Measurements from ENCODE around the gene ZCCHC7. TPM values are rescaled to one million over a fixed set of nuclear protein-coding genes. Genes with fewer than 3 reads are reported as not detected.

The ZCCHC7 gene
- total RNA-seq, 1 donor from 2014 or later: 27.8 TPM

GRCh38 chr9:37328556-37329227 is 208.3 kb downstream of the ZCCHC7 start:
- DNase-seq (ENCODE audit: low spot score in 2 of 2, unreplicated experiment in 2 of 2): no peak
- no peak overlapping the region for H3K4me3 Mint-ChIP-seq
- no peak for TF ChIP-seq CTCF (IDR thresholded peaks at IDR 0.05; ENCODE audit: unreplicated experiment)
- peaks cover 6% of the 10 kb centered on the region for H3K4me1 Mint-ChIP-seq
- no peaks in the 10 kb centered on the region for H3K27me3 Mint-ChIP-seq (ENCODE audit: low read depth)
- no peaks in the 10 kb centered on the region for H3K9me3 Mint-ChIP-seq
- no peak overlapping the region for H3K27ac Mint-ChIP-seq
- no peaks in the 10 kb centered on the region for H3K36me3 Mint-ChIP-seq

GRCh38 chr9:37329576-37329975 is 209.2 kb downstream of the ZCCHC7 start:
- DNase-seq (ENCODE audit: low spot score in 2 of 2, unreplicated experiment in 2 of 2): no peak
- peaks cover 2% of the 10 kb centered on the region for H3K4me1 Mint-ChIP-seq

GRCh38 chr9:37331871-37332270 is 211.5 kb downstream of the ZCCHC7 start:
- TF ChIP-seq CTCF (IDR thresholded peaks at IDR 0.05; ENCODE audit: unreplicated experiment): no peak
- DNase-seq (ENCODE audit: low spot score in 2 of 2, unreplicated experiment in 2 of 2): no peak
- no peaks in the 10 kb centered on the region for H3K4me1 Mint-ChIP-seq
- no peak overlapping the region for H3K4me3 Mint-ChIP-seq
- H3K9me3 Mint-ChIP-seq: no peaks in the 10 kb centered on the region
- H3K27me3 Mint-ChIP-seq (ENCODE audit: low read depth): no peaks in the 10 kb centered on the region
- H3K36me3 Mint-ChIP-seq: no peaks in the 10 kb centered on the region
- no peak overlapping the region for H3K27ac Mint-ChIP-seq

More at GRCh38 chr9:37329576-37329975, 209.2 kb downstream of the ZCCHC7 start:
- no peak for TF ChIP-seq CTCF (IDR thresholded peaks at IDR 0.05; ENCODE audit: unreplicated experiment)
- Mint-ChIP-seq H3K27me3 (ENCODE audit: low read depth) (no peaks in the 10 kb centered on the region), H3K4me3 (no peak overlapping the region), H3K36me3 (no peaks in the 10 kb centered on the region), H3K27ac (no peak overlapping the region), H3K9me3 (no peaks in the 10 kb centered on the region)

- H3K9me3 Mint-ChIP-seq: no peaks in the 10 kb centered on the region
- no peaks in the 10 kb centered on the region for H3K36me3 Mint-ChIP-seq
- no peak overlapping the region for H3K27ac Mint-ChIP-seq
- TF ChIP-seq CTCF (IDR thresholded peaks at IDR 0.05; ENCODE audit: unreplicated experiment): no peak
- DNase-seq (ENCODE audit: low spot score in 2 of 2, unreplicated experiment in 2 of 2): no peak
- no peak overlapping the region for H3K4me3 Mint-ChIP-seq
- no peaks in the 10 kb centered on the region for H3K4me1 Mint-ChIP-seq
- no peaks in the 10 kb centered on the region for H3K27me3 Mint-ChIP-seq (ENCODE audit: low read depth)
Measured at GRCh38 chr9:37332578-37332977, 212.2 kb downstream of the ZCCHC7 start.

- no peaks in the 10 kb centered on the region for H3K9me3 Mint-ChIP-seq
- no peaks in the 10 kb centered on the region for H3K36me3 Mint-ChIP-seq
- DNase-seq (ENCODE audit: low spot score in 2 of 2, unreplicated experiment in 2 of 2): no peak
- H3K27ac Mint-ChIP-seq: no peak overlapping the region
- H3K4me3 Mint-ChIP-seq: no peak overlapping the region
- H3K4me1 Mint-ChIP-seq: no peaks in the 10 kb centered on the region
- TF ChIP-seq CTCF (IDR thresholded peaks at IDR 0.05; ENCODE audit: unreplicated experiment): no peak
- no peaks in the 10 kb centered on the region for H3K27me3 Mint-ChIP-seq (ENCODE audit: low read depth)
Measured at GRCh38 chr9:37333288-37333687, 212.9 kb downstream of the ZCCHC7 start.

Measured in mesothelial cell of epicardium (in vitro differentiated cells).